OCI-LY7 (cell line): Measurements from ENCODE around the gene SLC25A1. TPM values are rescaled to one million over a fixed set of nuclear protein-coding genes. Genes with fewer than 3 reads are reported as not detected.

ENCODE experiments used
- BruUV-seq: library from RNA; stranded (reverse); fragments of 400-500 nt; replicated peaks from 2 replicates; lab custom pipeline; 2021; lab: Mats Ljungman, UMichigan
- CTCF ChIA-PET: fragments of 300-600 bp; sonication (Branson Sonifier 250); formaldehyde crosslinking; loops from one replicate; lab custom pipeline; 2022; ENCODE audit warnings: antibody characterized with exemption; ENCODE audit not compliant: unreplicated experiment; lab: Charles Lee
- POLR2A ChIA-PET: fragments of 300-600 bp; sonication (Branson Sonifier 250); formaldehyde crosslinking; loops from one replicate; lab custom pipeline; 2022; ENCODE audit warnings: antibody characterized with exemption; lab: Charles Lee
- DNase-seq: peaks from one replicate; pipeline ENCODE4 v3.0.0-alpha.2; 2015; ENCODE audit warnings: low spot score
- H2AFZ ChIP-seq: fragments of 200-600 bp; sonication (generic), shearing (Covaris generic); 2 replicates; pipeline ENCODE4 v1.6.1; 2014; ENCODE audit warnings: mild to moderate bottlenecking, antibody characterized with exemption, low read length, moderate library complexity
- H3K27ac ChIP-seq: fragments of 200-600 bp; sonication (generic); 2 replicates; pipeline ENCODE4 v1.5.1; 2014; ENCODE audit warnings: mixed run types, low read depth, mild to moderate bottlenecking, moderate library complexity, low read length, inconsistent platforms; ENCODE audit not compliant: poor library complexity, severe bottlenecking
- H3K36me3 ChIP-seq: fragments of 200-600 bp; sonication (generic); 2 replicates; pipeline ENCODE4 v1.6.1; 2014; ENCODE audit warnings: mild to moderate bottlenecking, antibody characterized with exemption, low read length, moderate library complexity, mixed read lengths; ENCODE audit not compliant: insufficient read depth
- H3K4me1 ChIP-seq: fragments of 200-600 bp; sonication (generic); 2 replicates; pipeline ENCODE4 v1.5.1; 2014; ENCODE audit warnings: mild to moderate bottlenecking, low read length; ENCODE audit not compliant: insufficient read depth, poor library complexity, severe bottlenecking
- H3K4me2 ChIP-seq: fragments of 200-600 bp; sonication (generic); 2 replicates; pipeline ENCODE4 v1.6.1; 2014; ENCODE audit warnings: mild to moderate bottlenecking, low read length
- H3K4me3 ChIP-seq: fragments of 200-600 bp; sonication (generic); 2 replicates; pipeline ENCODE4 v1.5.1; 2014; ENCODE audit warnings: mild to moderate bottlenecking, low read depth, low read length; ENCODE audit not compliant: poor library complexity, severe bottlenecking
- H3K79me2 ChIP-seq: fragments of 200-600 bp; sonication (generic); 2 replicates; pipeline ENCODE4 v1.6.1; 2016; ENCODE audit warnings: low read depth, mild to moderate bottlenecking, low read length, moderate library complexity, mixed read lengths; ENCODE audit not compliant: insufficient read depth
- H3K9me2 ChIP-seq: fragments of 200-600 bp; sonication (generic); 2 replicates; pipeline ENCODE4 v1.6.1; 2016; ENCODE audit warnings: mild to moderate bottlenecking, low read length, mixed read lengths; ENCODE audit not compliant: insufficient read depth
- H3K9me3 ChIP-seq: fragments of 200-600 bp; sonication (generic); 2 replicates; pipeline ENCODE4 v1.6.1; 2014; ENCODE audit warnings: mild to moderate bottlenecking, mixed run types, low read length, mixed read lengths
- H4K20me1 ChIP-seq: fragments of 200-600 bp; sonication (generic); 2 replicates; pipeline ENCODE4 v1.6.1; 2014; ENCODE audit warnings: mild to moderate bottlenecking, antibody characterized with exemption, low read length, moderate library complexity, mixed read lengths; ENCODE audit not compliant: insufficient read depth
- EZH2phosphoT487 ChIP-seq: fragments of 200-600 bp; sonication (generic); IDR thresholded peaks from 2 replicates; pipeline ENCODE4 v1.6.1; 2018; ENCODE audit warnings: low read depth, borderline replicate concordance, mild to moderate bottlenecking, mixed run types, antibody characterized with exemption, low read length, moderate library complexity, mixed read lengths
- intact Hi-C: fragments of 100-400 bp; cut with micrococcal nuclease; formaldehyde crosslinking; loops from one replicate; pipeline ENCODE4 v1.10.0; 2022; ENCODE audit not compliant: unreplicated experiment
- total RNA-seq, 2 experiments: library from RNA; depleted of rRNA in 1 of 2; stranded (reverse); fragments of >200 nt in 1 of 2; shearing (Covaris generic) in 1 of 2; gene quantifications; 2 replicates each; pipeline ENCODE4 v1.2.3, GENCODE V29; 2014 to 2022
- TF ChIP-seq, protein P1 (sequence below): fragments of 200-600 bp; sonication (generic); conservative IDR thresholded peaks from 2 replicates; pipeline ENCODE4 v1.5.1; 2014; ENCODE audit warnings: mild to moderate bottlenecking, antibody characterized with exemption, low read length, moderate library complexity, mixed read lengths

The SLC25A1 gene
- total RNA-seq, 2 experiments from 2014 or later = 59.5 to 117 TPM

DNA sequence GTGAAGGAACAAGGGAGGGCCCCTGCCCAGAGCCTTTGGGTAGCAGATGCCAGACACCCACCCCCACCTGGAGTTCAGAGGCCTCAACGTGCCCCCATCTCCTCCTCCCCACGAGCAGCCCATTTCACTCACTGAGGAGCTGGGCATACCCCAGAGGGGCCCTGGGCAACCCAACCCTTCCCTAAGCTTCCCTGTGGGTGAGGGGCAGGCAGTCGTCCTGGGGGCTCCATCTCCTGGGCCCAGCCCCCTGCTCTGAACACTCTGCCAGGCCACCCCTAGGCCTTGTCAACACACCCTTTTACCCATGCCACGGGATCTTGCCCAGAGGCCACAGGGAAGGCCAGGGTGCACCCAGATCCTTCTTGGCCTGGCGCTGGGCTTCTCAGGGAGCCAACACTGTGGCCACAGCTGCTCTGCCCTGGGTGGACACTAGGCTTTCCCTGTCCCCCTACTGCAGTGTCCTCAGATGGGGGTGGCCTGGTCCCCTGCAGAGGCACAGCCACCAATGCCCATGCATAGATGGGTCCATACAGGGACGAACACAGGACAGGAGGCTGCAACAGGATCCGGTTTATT, 3.4 kb downstream of the SLC25A1 start:
- DNase-seq = no peak
- ChIA-PET CTCF (interaction anchor here (0.8 kb wide), 1 partner anchor 8 kb away, joined by 3 read pairs; no protein-coding TSS in a partner anchor), POLR2A (interaction anchor here (0.6 to 1.5 kb wide), 2 partner anchors 31 to 57 kb away, joined by 6 to 8 read pairs; partner anchors contain the start of gene ESS2)
- Histone ChIP-seq H3K4me1 (peaks cover 66% of the 10 kb centered on the region), H4K20me1 (0 out of 2 replicates have a peak, but pooled peaks cover 5% of the 10 kb centered on the region), H3K36me3 (peaks cover 22% of the 10 kb centered on the region; the same call in 1 of the 2 replicates), H3K4me3 (peak overlapping the region; percentile 97), H3K9me3 (no peaks in the 10 kb centered on the region), H3K9me2 (no peaks in the 10 kb centered on the region), H3K79me2 (peaks cover 48% of the 10 kb centered on the region), H3K27ac (peak overlapping the region; percentile 65), H2AFZ (no peak overlapping the region), H3K4me2 (peak overlapping the region; percentile 96)
- TF ChIP-seq, protein P1, sequence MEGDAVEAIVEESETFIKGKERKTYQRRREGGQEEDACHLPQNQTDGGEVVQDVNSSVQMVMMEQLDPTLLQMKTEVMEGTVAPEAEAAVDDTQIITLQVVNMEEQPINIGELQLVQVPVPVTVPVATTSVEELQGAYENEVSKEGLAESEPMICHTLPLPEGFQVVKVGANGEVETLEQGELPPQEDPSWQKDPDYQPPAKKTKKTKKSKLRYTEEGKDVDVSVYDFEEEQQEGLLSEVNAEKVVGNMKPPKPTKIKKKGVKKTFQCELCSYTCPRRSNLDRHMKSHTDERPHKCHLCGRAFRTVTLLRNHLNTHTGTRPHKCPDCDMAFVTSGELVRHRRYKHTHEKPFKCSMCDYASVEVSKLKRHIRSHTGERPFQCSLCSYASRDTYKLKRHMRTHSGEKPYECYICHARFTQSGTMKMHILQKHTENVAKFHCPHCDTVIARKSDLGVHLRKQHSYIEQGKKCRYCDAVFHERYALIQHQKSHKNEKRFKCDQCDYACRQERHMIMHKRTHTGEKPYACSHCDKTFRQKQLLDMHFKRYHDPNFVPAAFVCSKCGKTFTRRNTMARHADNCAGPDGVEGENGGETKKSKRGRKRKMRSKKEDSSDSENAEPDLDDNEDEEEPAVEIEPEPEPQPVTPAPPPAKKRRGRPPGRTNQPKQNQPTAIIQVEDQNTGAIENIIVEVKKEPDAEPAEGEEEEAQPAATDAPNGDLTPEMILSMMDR = no peak
- no peak for TF ChIP-seq EZH2phosphoT487
- no TSS peak for BruUV-seq
- intact Hi-C loops = loop anchor here (5.0 kb wide), 3 partner anchors 117 to 272 kb away; partner anchors contain the start of genes C22orf39, CLTCL1, HIRA and MRPL40

DNA sequence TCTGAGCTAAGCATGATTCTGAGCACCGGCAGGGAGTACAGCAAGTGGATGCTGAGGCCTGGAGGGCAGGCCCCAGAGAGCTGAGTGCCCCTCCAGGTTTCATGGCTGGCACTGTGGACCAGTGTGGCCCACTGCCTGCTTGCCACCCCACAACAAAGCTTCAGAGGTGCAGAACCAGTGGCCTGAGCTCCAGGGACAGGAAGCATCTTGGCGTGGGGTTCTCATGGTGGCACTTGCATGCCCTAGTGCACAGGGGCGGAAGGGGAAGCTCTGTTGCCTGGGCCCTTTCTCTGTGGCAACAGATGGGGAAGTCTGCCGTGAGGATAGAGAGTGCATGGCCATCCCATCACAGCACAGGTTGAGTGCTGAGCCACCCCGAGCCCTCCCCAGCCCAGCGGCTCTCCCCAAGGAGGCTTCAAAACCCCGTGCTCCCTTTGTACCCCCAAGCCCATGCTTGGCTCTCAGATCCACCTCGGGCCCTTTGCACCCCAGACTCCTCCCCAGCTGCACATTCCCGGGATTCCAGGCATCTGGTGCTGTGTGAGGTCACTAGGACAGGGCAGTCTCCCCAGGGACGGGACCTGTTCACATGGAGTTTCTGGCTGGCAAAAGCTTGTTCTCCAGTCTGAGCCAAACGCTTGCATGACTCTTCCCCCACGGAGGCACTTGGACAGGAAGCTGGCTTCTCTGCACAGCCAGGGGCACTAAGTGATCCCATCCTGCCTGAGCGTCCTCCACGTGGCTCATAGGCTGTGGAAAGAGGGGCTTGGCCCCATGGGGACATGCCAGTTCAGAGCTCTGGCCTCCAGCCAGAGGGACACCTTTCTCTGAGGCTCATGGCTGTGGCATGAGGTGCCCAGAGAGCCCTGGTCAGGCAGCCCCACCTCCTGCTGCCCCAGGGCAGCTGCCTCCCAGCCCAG, 4.2 kb downstream of the SLC25A1 start:
- TF ChIP-seq EZH2phosphoT487 = no peak
- TF ChIP-seq, protein P1 = no peak
- Histone ChIP-seq H3K79me2 (peaks cover 48% of the 10 kb centered on the region), H3K9me3 (no peaks in the 10 kb centered on the region), H3K4me2 (peak overlapping the region; percentile 96), H3K4me1 (peaks cover 61% of the 10 kb centered on the region), H4K20me1 (0 out of 2 replicates have a peak, but pooled peaks cover 5% of the 10 kb centered on the region), H3K27ac (peak overlapping the region; percentile 65), H3K9me2 (no peaks in the 10 kb centered on the region), H3K4me3 (peak overlapping the region; percentile 97), H2AFZ (no peak overlapping the region), H3K36me3 (peaks cover 22% of the 10 kb centered on the region; the same call in 1 of the 2 replicates)
- peak; percentile 83 for DNase-seq
- intact Hi-C loops = loop anchor here (5.0 kb wide), 3 partner anchors 118 to 273 kb away; partner anchors contain the start of genes C22orf39, CLTCL1, HIRA and MRPL40
- POLR2A ChIA-PET = interaction anchor here (0.9 to 1.5 kb wide), 6 partner anchors 8 to 309 kb away, joined by 3 to 6 read pairs (median 4); partner anchors contain the start of genes CDC45 and ESS2
- no TSS peak for BruUV-seq
- CTCF ChIA-PET = interaction anchor here (0.6 to 0.9 kb wide), 4 partner anchors 9 to 130 kb away, joined by 3 to 4 read pairs (median 3); partner anchors contain the start of gene ESS2
